Kidney epithelial cell (primary cell): ENCODE data around the gene CEBPZ. TPM values are rescaled to one million over a fixed set of nuclear protein-coding genes. Genes with fewer than 3 reads are reported as not detected.

Experiments used
- DNase-seq: peaks from one replicate; pipeline ENCODE4 v3.0.0-alpha.2; 2010; ENCODE audit warnings: low read depth
- H3K27me3 ChIP-seq: 2 replicates; pipeline ENCODE4 v1.6.0; 2011; ENCODE audit warnings: low read length; ENCODE audit not compliant: control insufficient read depth, insufficient read depth
- H3K36me3 ChIP-seq: 2 replicates; pipeline ENCODE4 v1.5.1; 2011; ENCODE audit warnings: low read length; ENCODE audit not compliant: control insufficient read depth, insufficient read depth
- H3K4me3 ChIP-seq: 2 replicates; pipeline ENCODE4 v1.5.1; 2011; ENCODE audit warnings: low read depth, mild to moderate bottlenecking, control low read depth, low read length
- total RNA-seq: library from RNA; depleted of rRNA; stranded (reverse); fragments of >200 nt; gene quantifications from 2 replicates; pipeline ENCODE4 v1.2.3, GENCODE V29; 2015
- TF ChIP-seq, protein P1 (sequence below): IDR thresholded peaks from 2 replicates; pipeline ENCODE4 v1.5.1; 2011; ENCODE audit warnings: mild to moderate bottlenecking, moderate library complexity, low read length, control low read depth, inconsistent platforms; ENCODE audit not compliant: insufficient read depth, poor library complexity, severe bottlenecking

The CEBPZ gene
- total RNA-seq, 1 donor from 2014 or later = 43.2 TPM

DNA sequence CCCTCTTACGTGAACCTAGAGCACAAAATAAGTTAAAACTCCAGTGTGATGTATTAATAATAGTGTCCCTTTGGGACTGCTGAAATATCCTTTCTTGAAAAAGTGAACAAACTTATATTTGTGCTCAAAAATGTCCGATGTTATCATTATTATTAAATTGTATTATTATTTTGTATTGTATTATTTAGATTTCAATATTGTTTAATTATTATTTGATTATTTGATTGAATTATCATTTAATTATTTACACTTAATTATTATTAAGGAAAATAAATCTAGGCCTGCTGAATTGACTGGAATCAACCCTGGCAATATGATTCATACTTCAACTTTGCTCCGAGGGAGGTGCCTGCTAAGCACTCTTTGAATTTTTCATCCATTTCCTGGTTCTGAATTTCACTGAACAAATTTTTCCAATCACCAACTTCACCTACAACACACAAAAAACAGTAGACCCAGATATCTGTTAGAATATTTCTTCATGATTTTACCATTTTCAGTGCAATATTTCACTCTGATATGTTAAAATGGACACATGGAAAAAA, 63.7 kb downstream of the CEBPZ start:
- TF ChIP-seq, protein P1, sequence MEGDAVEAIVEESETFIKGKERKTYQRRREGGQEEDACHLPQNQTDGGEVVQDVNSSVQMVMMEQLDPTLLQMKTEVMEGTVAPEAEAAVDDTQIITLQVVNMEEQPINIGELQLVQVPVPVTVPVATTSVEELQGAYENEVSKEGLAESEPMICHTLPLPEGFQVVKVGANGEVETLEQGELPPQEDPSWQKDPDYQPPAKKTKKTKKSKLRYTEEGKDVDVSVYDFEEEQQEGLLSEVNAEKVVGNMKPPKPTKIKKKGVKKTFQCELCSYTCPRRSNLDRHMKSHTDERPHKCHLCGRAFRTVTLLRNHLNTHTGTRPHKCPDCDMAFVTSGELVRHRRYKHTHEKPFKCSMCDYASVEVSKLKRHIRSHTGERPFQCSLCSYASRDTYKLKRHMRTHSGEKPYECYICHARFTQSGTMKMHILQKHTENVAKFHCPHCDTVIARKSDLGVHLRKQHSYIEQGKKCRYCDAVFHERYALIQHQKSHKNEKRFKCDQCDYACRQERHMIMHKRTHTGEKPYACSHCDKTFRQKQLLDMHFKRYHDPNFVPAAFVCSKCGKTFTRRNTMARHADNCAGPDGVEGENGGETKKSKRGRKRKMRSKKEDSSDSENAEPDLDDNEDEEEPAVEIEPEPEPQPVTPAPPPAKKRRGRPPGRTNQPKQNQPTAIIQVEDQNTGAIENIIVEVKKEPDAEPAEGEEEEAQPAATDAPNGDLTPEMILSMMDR = no peak
- Histone ChIP-seq H3K27me3 (no peaks in the 10 kb centered on the region), H3K4me3 (no peak overlapping the region), H3K36me3 (no peaks in the 10 kb centered on the region)
- no peak for DNase-seq

DNA sequence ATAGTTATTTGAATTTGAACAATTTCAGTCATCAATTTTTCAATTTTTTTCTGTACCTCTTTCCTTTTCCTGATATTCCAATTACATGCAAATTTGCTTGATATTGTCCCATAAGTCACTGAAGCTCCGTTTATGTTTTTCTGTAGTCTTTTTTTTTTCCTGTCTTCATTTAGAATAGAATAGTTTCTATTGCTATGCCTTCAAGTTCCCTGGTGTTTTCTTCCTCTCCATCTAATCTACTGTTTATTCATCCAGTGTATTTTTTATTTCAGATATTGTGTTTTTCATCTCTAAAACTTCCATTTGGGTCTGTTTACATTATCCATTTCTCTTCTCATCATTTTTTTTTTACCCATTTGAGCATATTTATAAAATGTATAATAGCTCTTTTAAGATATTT, 66.6 kb downstream of the CEBPZ start:
- no peak overlapping the region for H3K4me3 ChIP-seq
- TF ChIP-seq, protein P1 = no peak
- no peak for DNase-seq
- H3K27me3 ChIP-seq = no peaks in the 10 kb centered on the region
- H3K36me3 ChIP-seq = no peaks in the 10 kb centered on the region

DNA sequence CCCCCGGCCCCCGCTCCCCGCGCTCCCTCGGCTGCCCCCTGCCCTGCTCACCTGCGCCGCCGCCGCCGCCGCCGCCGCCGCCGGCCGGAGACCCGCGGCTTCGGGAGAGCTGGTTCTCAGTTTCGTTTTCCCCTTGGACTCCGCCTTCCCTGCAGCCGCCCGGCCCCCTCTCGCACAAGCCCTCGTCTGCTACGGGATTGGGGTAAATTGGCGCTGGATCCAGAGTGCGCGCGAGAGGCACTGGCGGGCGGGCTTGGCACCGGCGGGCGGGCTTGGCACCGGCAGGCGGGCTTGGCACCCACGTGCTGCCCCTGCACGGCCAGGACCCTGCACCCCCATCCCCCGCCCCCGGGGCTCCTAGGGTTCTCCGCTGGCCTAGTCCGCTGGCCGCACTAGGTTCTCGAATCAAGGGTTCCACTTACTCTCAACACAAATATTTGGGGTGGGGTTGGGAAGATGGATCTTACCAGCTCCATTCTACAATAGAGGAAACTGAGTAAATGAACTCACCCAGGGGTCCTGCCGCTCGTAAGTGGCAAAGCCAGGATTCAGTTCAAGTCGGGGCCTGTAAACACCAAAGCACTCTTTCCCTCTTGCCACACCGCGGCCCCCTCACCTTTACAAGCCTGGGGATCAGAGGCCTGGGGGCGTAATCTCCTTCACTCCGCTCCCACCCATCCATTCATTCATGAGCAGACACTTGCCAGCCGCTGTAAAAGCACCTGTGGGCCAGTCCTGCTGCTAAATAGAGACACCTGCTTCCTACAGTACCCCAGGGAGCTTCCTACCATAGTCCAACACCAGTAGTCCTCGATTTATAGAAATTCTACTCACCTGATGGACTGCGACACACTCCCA, 74.3 kb downstream of the CEBPZ start, which contains the start of gene EIF2AK2:
Gene EIF2AK2 (minus strand): TSS at position 124 of the 858 bp plus-strand sequence. CDS start 9,174 bp downstream, outside the sequence.
- no peak for DNase-seq
- Histone ChIP-seq H3K36me3 (no peaks in the 10 kb centered on the region), H3K4me3 (peak within 1 kb of the TSS; percentile 93), H3K27me3 (no peaks in the 10 kb centered on the region)
- TF ChIP-seq, protein P1 = no peak

DNA sequence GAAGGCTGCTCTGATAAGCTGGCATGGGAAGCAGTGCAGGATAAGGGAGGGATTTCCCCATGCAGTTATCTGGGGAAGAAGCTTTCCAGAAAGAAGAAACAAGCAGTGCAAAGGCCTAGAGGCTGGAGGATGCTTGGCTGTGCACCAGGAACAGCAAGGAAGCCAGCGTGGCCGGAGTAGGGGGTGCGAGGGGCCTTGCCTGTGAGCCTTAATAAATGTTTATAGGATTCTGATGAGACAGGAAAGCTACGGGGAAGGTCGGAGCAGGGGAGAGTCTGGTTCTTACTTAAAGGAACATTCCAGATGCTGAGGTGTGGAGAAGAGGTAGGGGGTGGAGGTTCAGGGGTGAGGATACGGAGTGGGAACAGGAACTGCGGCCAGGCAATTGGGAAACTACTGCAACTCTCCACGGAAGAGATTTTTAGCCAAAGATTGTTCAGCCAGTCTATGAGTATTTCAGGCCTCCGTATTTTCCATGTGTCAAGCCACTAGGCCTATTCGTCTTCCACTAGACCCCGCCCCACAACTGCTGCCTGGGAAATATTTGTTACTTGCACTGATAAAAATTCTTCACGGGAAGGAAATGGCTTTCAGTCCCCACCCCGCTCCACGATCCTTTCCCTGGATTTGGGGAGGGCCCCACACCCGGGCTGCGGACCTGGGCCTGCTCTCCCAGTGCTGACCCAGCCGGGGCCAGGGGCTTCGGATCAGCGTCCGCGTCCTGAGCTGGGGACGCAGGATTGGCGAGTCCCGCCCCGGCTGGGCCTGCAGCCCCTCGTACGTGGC, 75.1 kb downstream of the CEBPZ start:
- Histone ChIP-seq H3K27me3 (no peaks in the 10 kb centered on the region), H3K36me3 (no peaks in the 10 kb centered on the region), H3K4me3 (peak overlapping the region; percentile 93)
- TF ChIP-seq, protein P1 = no peak
- no peak for DNase-seq

DNA sequence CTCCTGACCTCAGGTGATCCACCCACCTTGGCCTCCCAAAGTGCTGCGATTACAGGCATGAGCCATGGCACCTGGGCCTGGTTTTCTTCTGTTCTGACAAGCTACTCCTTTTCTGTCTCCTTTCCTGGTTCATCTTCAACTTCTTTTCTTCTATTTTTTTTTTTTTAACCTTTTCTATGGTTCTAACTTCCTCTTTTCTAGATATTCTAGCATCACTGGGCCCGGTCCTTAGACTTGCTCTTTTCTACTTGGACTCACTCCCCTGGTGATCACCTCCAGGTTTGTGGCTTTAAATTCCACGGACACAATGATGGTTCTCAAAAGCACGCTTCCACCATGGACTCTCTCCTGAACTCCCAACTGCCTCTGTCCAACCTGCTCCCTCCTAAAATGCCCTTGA, 76.6 kb downstream of the CEBPZ start:
- Histone ChIP-seq H3K4me3 (no peak overlapping the region), H3K27me3 (no peaks in the 10 kb centered on the region), H3K36me3 (no peaks in the 10 kb centered on the region)
- TF ChIP-seq, protein P1 = no peak
- DNase-seq = no peak
